Measurements from ENCODE around the gene RNF169. TPM values are rescaled to one million over a fixed set of nuclear protein-coding genes. Genes with fewer than 3 reads are reported as not detected.
"Not testable (repeated sequence)": the region's sequence is repeated elsewhere in the genome, so short reads cannot be mapped to it uniquely, and the experiment has no call there.

Gene RNF169
- total RNA-seq, 8 experiments from 2014 or later = 9.9 to 26.0 (median 12.8) TPM

- WGBS, 10 experiments = 78 to 100% (median 87%) methylated on average over 2 to 6 of the region's 6 CpGs; no CpG with 5 or more reads in 1 of the 10 experiments
- ATAC-seq (replicated peaks in 6 of 8) = no peak
- in situ Hi-C loops (cut with MboI; ENCODE audit: low pct_unique_long_range_greater_than_20kb in 2 of 9, low sequenced_read_pairs in 9 of 9, unreplicated experiment in 9 of 9) = no loop called here
These were observed 13.2 kb upstream of the RNF169 start for GRCh38 chr11:74735365-74735928.

GRCh38 chr11:74736031-74736430 is 12.6 kb upstream of the RNF169 start:
- in situ Hi-C loops (cut with MboI; ENCODE audit: low pct_unique_long_range_greater_than_20kb in 2 of 9, low sequenced_read_pairs in 9 of 9, unreplicated experiment in 9 of 9) = no loop called here
- ATAC-seq (replicated peaks in 6 of 8) = no peak
- Histone ChIP-seq H3K4me1 (replicated peaks in 1 of 2) (no peaks in the 10 kb centered on the region), H3K27ac (no peak overlapping the region), H3K4me3 (no peak overlapping the region)
- whole genome bisulfite sequencing, 10 experiments = 31 to 100% (median 82%) methylated on average over 1 to 2 of the region's 2 CpGs; no CpG with 5 or more reads in 2 of the 10 experiments

More at GRCh38 chr11:74735365-74735928, 13.2 kb upstream of the RNF169 start:
- Histone ChIP-seq H3K4me3 (no peak overlapping the region), H3K27ac (no peak overlapping the region), H3K4me1 (replicated peaks in 1 of 2) (no peaks in the 10 kb centered on the region)

GRCh38 chr11:74739546-74740270 is 8.9 kb upstream of the RNF169 start:
- Histone ChIP-seq H3K4me1 (replicated peaks in 1 of 2) (no peaks in the 10 kb centered on the region), H3K27ac (no peak overlapping the region), H3K4me3 (no peak overlapping the region)
- in situ Hi-C loops (cut with MboI; ENCODE audit: low pct_unique_long_range_greater_than_20kb in 2 of 9, low sequenced_read_pairs in 9 of 9, unreplicated experiment in 9 of 9) = no loop called here
- ATAC-seq (replicated peaks in 6 of 8) = peak in 3 of 8 experiments; percentile 96 to 97 (median 97)
- WGBS, 10 experiments = 0 to 64% (median 17%) methylated on average over 1 to 6 of the region's 8 CpGs; no CpG with 5 or more reads in 1 of the 10 experiments

- Histone ChIP-seq H3K4me3 (no peak overlapping the region), H3K27ac (no peak overlapping the region), H3K4me1 (replicated peaks in 1 of 2) (no peaks in the 10 kb centered on the region)
- in situ Hi-C loops (cut with MboI; ENCODE audit: low pct_unique_long_range_greater_than_20kb in 2 of 9, low sequenced_read_pairs in 9 of 9, unreplicated experiment in 9 of 9) = no loop called here
- 30 to 100% (median 79%) methylated on average over 1 to 4 of the region's 4 CpGs; no CpG with 5 or more reads in 1 of the 10 experiments for WGBS, 10 experiments
- no peak for ATAC-seq (replicated peaks in 6 of 8)
These were observed 6.6 kb upstream of the RNF169 start for GRCh38 chr11:74742070-74742469.

- Histone ChIP-seq H3K27ac (no peak overlapping the region), H3K4me3 (no peak overlapping the region), H3K4me1 (replicated peaks in 1 of 2) (peaks cover 5% of the 10 kb centered on the region in 2 donors)
- in situ Hi-C loops (cut with MboI; ENCODE audit: low pct_unique_long_range_greater_than_20kb in 2 of 9, low sequenced_read_pairs in 9 of 9, unreplicated experiment in 9 of 9) = no loop called here
- ATAC-seq (replicated peaks in 6 of 8) = no peak
These were observed 5.0 kb upstream of the RNF169 start for GRCh38 chr11:74743640-74744039.

- in situ Hi-C loops (cut with MboI; ENCODE audit: low pct_unique_long_range_greater_than_20kb in 2 of 9, low sequenced_read_pairs in 9 of 9, unreplicated experiment in 9 of 9) = no loop called here
- 0 to 100% (median 59%) methylated on average over 1 to 4 of the region's 4 CpGs; no CpG with 5 or more reads in 2 of the 10 experiments for WGBS, 10 experiments
- Histone ChIP-seq H3K27ac (no peak overlapping the region), H3K4me1 (replicated peaks in 1 of 2) (peaks cover 5% of the 10 kb centered on the region in 2 donors), H3K4me3 (no peak overlapping the region)
- no peak for ATAC-seq (replicated peaks in 6 of 8)
These were observed 4.4 kb upstream of the RNF169 start for GRCh38 chr11:74744277-74744676.

GRCh38 chr11:74746868-74747267 is 1.8 kb upstream of the RNF169 start:
- Histone ChIP-seq H3K27ac (no peak overlapping the region), H3K4me3 (no peak overlapping the region), H3K4me1 (replicated peaks in 1 of 2) (peaks cover 9 to 10% of the 10 kb centered on the region in 2 donors)
- no peak for ATAC-seq (replicated peaks in 6 of 8)
- 80 to 100% (median 100%) methylated on average over 1 to 3 of the region's 3 CpGs; no CpG with 5 or more reads in 2 of the 10 experiments for WGBS, 10 experiments
- in situ Hi-C loops (cut with MboI; ENCODE audit: low pct_unique_long_range_greater_than_20kb in 2 of 9, low sequenced_read_pairs in 9 of 9, unreplicated experiment in 9 of 9) = no loop called here

GRCh38 chr11:74749127-74749964 is 697 bp downstream of the RNF169 start:
- Histone ChIP-seq H3K4me3 (peak overlapping the region; percentile 62 to 95 (median 83)), H3K27ac (peak overlapping the region; percentile 92), H3K4me1 (replicated peaks in 1 of 2) (peaks cover 9 to 11% of the 10 kb centered on the region in 2 donors)
- in situ Hi-C loops (cut with MboI; ENCODE audit: low pct_unique_long_range_greater_than_20kb in 2 of 9, low sequenced_read_pairs in 9 of 9, unreplicated experiment in 9 of 9) = no loop called here
- ATAC-seq (replicated peaks in 6 of 8) = peak; percentile 60 to 79 (median 72)
- WGBS, 10 experiments = 0 to 17% (median 0%) methylated on average over 1 to 24 of the region's 63 CpGs; no CpG with 5 or more reads in 2 of the 10 experiments

GRCh38 chr11:74749965-74750296 is 1.3 kb downstream of the RNF169 start:
- in situ Hi-C loops (cut with MboI; ENCODE audit: low pct_unique_long_range_greater_than_20kb in 2 of 9, low sequenced_read_pairs in 9 of 9, unreplicated experiment in 9 of 9) = no loop called here
- Histone ChIP-seq H3K4me1 (replicated peaks in 1 of 2) (peaks cover 9 to 14% of the 10 kb centered on the region in 2 donors), H3K27ac (no peak overlapping the region), H3K4me3 (peak overlapping the region; percentile 62 to 95 (median 83))
- 0 to 24% (median 6%) methylated on average over 1 to 2 of the region's 2 CpGs; no CpG with 5 or more reads in 1 of the 10 experiments for WGBS, 10 experiments
- ATAC-seq (replicated peaks in 6 of 8) = no peak

- H3K27ac ChIP-seq; ATAC-seq (replicated peaks in 6 of 8); H3K4me3 ChIP-seq: not testable (repeated sequence)
These were observed 1.9 kb downstream of the RNF169 start for GRCh38 chr11:74750598-74750997.

GRCh38 chr11:74751303-74751702 is 2.7 kb downstream of the RNF169 start:
- no peak for ATAC-seq (replicated peaks in 6 of 8)

More at GRCh38 chr11:74750598-74750997, 1.9 kb downstream of the RNF169 start:
- in situ Hi-C loops (cut with MboI; ENCODE audit: low pct_unique_long_range_greater_than_20kb in 2 of 9, low sequenced_read_pairs in 9 of 9, unreplicated experiment in 9 of 9) = not testable (repeated sequence)
- peaks cover 9 to 14% of the 10 kb centered on the region in 2 donors for H3K4me1 ChIP-seq (replicated peaks in 1 of 2)
- WGBS, 10 experiments = 90 to 100% (median 98%) methylated on average over 1 to 12 of the region's 14 CpGs; no CpG with 5 or more reads in 5 of the 10 experiments

GRCh38 chr11:74754507-74755252 is 6.0 kb downstream of the RNF169 start:
- 0 to 95% (median 79%) methylated on average over 1 to 15 of the region's 15 CpGs for WGBS, 10 experiments
- no peak overlapping the region for H3K27ac ChIP-seq
- no peak overlapping the region for H3K4me3 ChIP-seq
- peaks cover 5 to 9% of the 10 kb centered on the region in 2 donors for H3K4me1 ChIP-seq (replicated peaks in 1 of 2)
- peak in 6 of 8 experiments; percentile 45 to 93 (median 72) for ATAC-seq (replicated peaks in 6 of 8)
- in situ Hi-C loops (cut with MboI; ENCODE audit: low pct_unique_long_range_greater_than_20kb in 2 of 9, low sequenced_read_pairs in 9 of 9, unreplicated experiment in 9 of 9) = no loop called here

More at GRCh38 chr11:74751303-74751702, 2.7 kb downstream of the RNF169 start:
- no peak overlapping the region for H3K27ac ChIP-seq
- in situ Hi-C loops (cut with MboI; ENCODE audit: low pct_unique_long_range_greater_than_20kb in 2 of 9, low sequenced_read_pairs in 9 of 9, unreplicated experiment in 9 of 9) = no loop called here
- peaks cover 9 to 14% of the 10 kb centered on the region in 2 donors for H3K4me1 ChIP-seq (replicated peaks in 1 of 2)
- no peak overlapping the region for H3K4me3 ChIP-seq
- WGBS, 10 experiments = 70 to 100% (median 79%) methylated on average over 1 to 2 of the region's 2 CpGs; no CpG with 5 or more reads in 4 of the 10 experiments

All from motor neuron (in vitro differentiated cells).